Measurements from ENCODE around the gene TRMT44.

DNA sequence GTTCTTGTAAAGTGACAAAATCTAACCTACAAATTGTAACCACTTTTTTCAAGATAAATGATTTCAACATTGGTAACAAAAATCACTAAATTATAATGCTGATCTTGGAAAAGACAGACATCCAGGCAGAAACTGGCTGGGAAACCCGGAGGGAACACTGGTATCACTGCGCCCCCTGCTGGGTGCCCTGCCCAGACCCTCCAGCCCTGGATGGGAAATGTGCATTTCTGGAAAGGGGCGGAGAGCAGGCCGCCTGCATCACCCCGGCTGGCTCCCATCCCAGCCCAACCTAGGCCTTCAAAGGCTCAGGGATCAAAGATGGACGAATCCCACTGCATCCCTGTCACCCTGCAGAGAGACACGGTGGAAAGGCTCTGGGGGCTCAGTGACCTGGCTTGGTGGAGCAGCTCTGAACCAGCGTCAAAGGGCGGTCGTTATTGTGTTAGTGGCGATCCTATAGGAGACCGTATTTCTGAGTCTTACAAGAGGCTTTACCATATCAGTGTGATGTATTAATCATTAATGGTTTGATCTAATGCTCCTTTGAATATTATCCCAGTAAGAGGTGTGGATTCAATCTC, 37.3 kb upstream of the TRMT44 start:
- no peak for TF ChIP-seq ARNTL (CRISPR knock-in tag; IDR thresholded peaks at IDR 0.05; ENCODE audit: borderline replicate concordance, low read depth)
- no peak for TF ChIP-seq ZFP3 (CRISPR knock-in tag; IDR thresholded peaks at IDR 0.05)
- no peak for TF ChIP-seq ZFP30 (CRISPR knock-in tag; IDR thresholded peaks at IDR 0.05)
- TF ChIP-seq ZNF565 (CRISPR knock-in tag; conservative IDR thresholded peaks at IDR 0.05; ENCODE audit: low read depth), result no peak
- TF ChIP-seq RARB (CRISPR knock-in tag; IDR thresholded peaks at IDR 0.05), result no peak
- TF ChIP-seq, protein P1, sequence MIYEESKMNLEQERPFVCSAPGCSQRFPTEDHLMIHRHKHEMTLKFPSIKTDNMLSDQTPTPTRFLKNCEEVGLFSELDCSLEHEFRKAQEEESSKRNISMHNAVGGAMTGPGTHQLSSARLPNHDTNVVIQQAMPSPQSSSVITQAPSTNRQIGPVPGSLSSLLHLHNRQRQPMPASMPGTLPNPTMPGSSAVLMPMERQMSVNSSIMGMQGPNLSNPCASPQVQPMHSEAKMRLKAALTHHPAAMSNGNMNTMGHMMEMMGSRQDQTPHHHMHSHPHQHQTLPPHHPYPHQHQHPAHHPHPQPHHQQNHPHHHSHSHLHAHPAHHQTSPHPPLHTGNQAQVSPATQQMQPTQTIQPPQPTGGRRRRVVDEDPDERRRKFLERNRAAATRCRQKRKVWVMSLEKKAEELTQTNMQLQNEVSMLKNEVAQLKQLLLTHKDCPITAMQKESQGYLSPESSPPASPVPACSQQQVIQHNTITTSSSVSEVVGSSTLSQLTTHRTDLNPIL (CRISPR knock-in tag; IDR thresholded peaks at IDR 0.05; ENCODE audit: low read depth), result no peak
- TF ChIP-seq BACH2 (CRISPR knock-in tag; IDR thresholded peaks at IDR 0.05; ENCODE audit: borderline replicate concordance), result no peak
- TF ChIP-seq, protein P2, sequence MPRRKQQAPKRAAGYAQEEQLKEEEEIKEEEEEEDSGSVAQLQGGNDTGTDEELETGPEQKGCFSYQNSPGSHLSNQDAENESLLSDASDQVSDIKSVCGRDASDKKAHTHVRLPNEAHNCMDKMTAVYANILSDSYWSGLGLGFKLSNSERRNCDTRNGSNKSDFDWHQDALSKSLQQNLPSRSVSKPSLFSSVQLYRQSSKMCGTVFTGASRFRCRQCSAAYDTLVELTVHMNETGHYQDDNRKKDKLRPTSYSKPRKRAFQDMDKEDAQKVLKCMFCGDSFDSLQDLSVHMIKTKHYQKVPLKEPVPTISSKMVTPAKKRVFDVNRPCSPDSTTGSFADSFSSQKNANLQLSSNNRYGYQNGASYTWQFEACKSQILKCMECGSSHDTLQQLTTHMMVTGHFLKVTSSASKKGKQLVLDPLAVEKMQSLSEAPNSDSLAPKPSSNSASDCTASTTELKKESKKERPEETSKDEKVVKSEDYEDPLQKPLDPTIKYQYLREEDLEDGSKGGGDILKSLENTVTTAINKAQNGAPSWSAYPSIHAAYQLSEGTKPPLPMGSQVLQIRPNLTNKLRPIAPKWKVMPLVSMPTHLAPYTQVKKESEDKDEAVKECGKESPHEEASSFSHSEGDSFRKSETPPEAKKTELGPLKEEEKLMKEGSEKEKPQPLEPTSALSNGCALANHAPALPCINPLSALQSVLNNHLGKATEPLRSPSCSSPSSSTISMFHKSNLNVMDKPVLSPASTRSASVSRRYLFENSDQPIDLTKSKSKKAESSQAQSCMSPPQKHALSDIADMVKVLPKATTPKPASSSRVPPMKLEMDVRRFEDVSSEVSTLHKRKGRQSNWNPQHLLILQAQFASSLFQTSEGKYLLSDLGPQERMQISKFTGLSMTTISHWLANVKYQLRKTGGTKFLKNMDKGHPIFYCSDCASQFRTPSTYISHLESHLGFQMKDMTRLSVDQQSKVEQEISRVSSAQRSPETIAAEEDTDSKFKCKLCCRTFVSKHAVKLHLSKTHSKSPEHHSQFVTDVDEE (CRISPR knock-in tag; IDR thresholded peaks at IDR 0.05), result no peak
- no peak for TF ChIP-seq GLIS3 (CRISPR knock-in tag; IDR thresholded peaks at IDR 0.05)
- no peak for TF ChIP-seq ZNF70 (CRISPR knock-in tag; IDR thresholded peaks at IDR 0.05)
- TF ChIP-seq, protein P3, sequence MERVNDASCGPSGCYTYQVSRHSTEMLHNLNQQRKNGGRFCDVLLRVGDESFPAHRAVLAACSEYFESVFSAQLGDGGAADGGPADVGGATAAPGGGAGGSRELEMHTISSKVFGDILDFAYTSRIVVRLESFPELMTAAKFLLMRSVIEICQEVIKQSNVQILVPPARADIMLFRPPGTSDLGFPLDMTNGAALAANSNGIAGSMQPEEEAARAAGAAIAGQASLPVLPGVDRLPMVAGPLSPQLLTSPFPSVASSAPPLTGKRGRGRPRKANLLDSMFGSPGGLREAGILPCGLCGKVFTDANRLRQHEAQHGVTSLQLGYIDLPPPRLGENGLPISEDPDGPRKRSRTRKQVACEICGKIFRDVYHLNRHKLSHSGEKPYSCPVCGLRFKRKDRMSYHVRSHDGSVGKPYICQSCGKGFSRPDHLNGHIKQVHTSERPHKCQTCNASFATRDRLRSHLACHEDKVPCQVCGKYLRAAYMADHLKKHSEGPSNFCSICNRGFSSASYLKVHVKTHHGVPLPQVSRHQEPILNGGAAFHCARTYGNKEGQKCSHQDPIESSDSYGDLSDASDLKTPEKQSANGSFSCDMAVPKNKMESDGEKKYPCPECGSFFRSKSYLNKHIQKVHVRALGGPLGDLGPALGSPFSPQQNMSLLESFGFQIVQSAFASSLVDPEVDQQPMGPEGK (CRISPR knock-in tag; IDR thresholded peaks at IDR 0.05; ENCODE audit: borderline replicate concordance), result no peak
